ENCODE data around the gene EFCAB6.

The EFCAB6 gene

DNA sequence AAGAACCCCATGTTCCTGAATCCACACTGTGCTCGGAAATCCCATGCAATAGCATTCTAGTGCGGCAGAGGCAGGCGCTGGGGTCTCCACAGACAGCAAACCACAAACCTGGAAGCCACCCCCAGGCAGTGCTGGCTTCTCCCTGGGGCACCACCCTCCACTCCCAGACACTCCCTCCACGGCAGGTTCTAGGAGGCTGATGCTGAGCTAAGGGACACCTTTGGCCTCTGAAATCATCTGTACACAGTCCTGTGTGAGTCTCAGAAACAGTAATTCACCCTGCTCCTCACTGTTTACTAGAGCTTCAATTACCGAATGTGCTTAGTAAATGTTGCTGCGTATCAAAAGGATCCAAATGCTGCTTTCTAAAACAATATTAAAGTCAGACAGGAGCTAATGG lies 129.3 kb downstream of the EFCAB6 start:
- Histone ChIP-seq H3K4me3 (ENCODE audit: low read depth, low read length) (no peak overlapping the region), H2AFZ (ENCODE audit: insufficient read depth, low read length, poor library complexity) (no peak overlapping the region), H3K18ac (ENCODE audit: low read length) (no peak overlapping the region), H3K9me3 (ENCODE audit: insufficient read depth, low read depth, low read length) (no peaks in the 10 kb centered on the region), H3K23ac (ENCODE audit: low read length) (no peak overlapping the region), H3K4me2 (ENCODE audit: low read length) (no peak overlapping the region), H3K79me1 (ENCODE audit: low read length) (no peaks in the 10 kb centered on the region), H3K4me1 (ENCODE audit: control insufficient read depth in 1 of 2, insufficient read depth in 2 of 2, low read length in 2 of 2) (no peaks in the 10 kb centered on the region), H4K91ac (ENCODE audit: low read depth, low read length) (no peak overlapping the region), H2AK5ac (ENCODE audit: low read length) (no peak overlapping the region), H3K9ac (ENCODE audit: low read length) (no peak overlapping the region), H2BK120ac (ENCODE audit: insufficient read depth, low read length, poor library complexity) (no peak overlapping the region), H3K27me3 (ENCODE audit: insufficient read depth, low read length) (no peaks in the 10 kb centered on the region), H4K12ac (ENCODE audit: low read depth, low read length) (no peak overlapping the region), H3K14ac (ENCODE audit: low read length) (no peak overlapping the region), H2BK5ac (ENCODE audit: low read depth, low read length, poor library complexity) (no peak overlapping the region), H2BK12ac (ENCODE audit: low read length) (no peak overlapping the region), H3K4ac (ENCODE audit: low read depth, low read length) (no peak overlapping the region), H4K8ac (ENCODE audit: low read depth, low read length) (no peak overlapping the region), H3K36me3 (ENCODE audit: control insufficient read depth in 1 of 2, insufficient read depth in 2 of 2, low read length in 2 of 2) (no peaks in the 10 kb centered on the region), H3K79me2 (ENCODE audit: control insufficient read depth, insufficient read depth, low read length, poor library complexity) (no peaks in the 10 kb centered on the region), H3K27ac (ENCODE audit: low read depth, low read length) (no peak overlapping the region)
- WGBS (ENCODE audit: extremely low coverage, insufficient coverage, insufficient read length) = no CpG with 5 or more reads among the region's 6 CpGs
- DNase-seq = no peak

DNA sequence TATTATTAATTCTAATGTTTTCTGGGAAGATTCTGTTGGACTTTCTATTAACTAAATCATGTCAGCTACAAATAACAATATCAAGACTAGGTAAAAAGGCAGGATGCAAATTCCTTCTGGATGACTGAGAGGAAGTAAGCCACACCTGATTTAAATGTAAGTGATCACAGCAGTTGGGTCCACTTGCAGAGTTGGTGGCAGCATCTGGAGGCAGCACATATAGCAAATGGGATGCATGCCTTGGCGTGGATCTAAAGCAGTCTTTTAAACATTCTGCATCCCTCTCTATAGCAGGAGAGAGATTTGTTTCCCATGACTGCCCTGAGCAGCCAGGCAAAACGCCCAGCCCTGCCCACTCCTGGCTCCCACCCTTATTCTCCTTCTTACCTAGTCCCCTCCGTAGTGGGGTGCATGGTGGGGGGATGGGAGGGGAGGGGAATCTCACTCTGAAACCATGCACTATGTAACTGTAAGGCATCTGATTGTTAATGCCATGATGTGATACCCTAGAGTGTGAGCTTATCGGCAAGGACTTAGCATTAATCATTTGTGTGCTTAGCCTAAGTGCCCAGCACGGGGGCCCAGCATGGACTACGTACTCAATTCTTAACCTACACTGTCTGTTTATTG lies 130.3 kb downstream of the EFCAB6 start:
- Histone ChIP-seq H2BK12ac (ENCODE audit: low read length) (no peak overlapping the region), H3K4ac (ENCODE audit: low read depth, low read length) (no peak overlapping the region), H2AFZ (ENCODE audit: insufficient read depth, low read length, poor library complexity) (no peak overlapping the region), H3K23ac (ENCODE audit: low read length) (no peak overlapping the region), H3K36me3 (ENCODE audit: control insufficient read depth in 1 of 2, insufficient read depth in 2 of 2, low read length in 2 of 2) (no peaks in the 10 kb centered on the region), H3K79me2 (ENCODE audit: control insufficient read depth, insufficient read depth, low read length, poor library complexity) (no peaks in the 10 kb centered on the region), H3K4me2 (ENCODE audit: low read length) (no peak overlapping the region), H3K14ac (ENCODE audit: low read length) (no peak overlapping the region), H3K4me3 (ENCODE audit: low read depth, low read length) (no peak overlapping the region), H3K9me3 (ENCODE audit: insufficient read depth, low read depth, low read length) (no peaks in the 10 kb centered on the region), H3K4me1 (ENCODE audit: control insufficient read depth in 1 of 2, insufficient read depth in 2 of 2, low read length in 2 of 2) (no peaks in the 10 kb centered on the region), H4K12ac (ENCODE audit: low read depth, low read length) (no peak overlapping the region), H3K18ac (ENCODE audit: low read length) (no peak overlapping the region), H4K8ac (ENCODE audit: low read depth, low read length) (no peak overlapping the region), H3K27ac (ENCODE audit: low read depth, low read length) (no peak overlapping the region), H2AK5ac (ENCODE audit: low read length) (no peak overlapping the region), H3K79me1 (ENCODE audit: low read length) (no peaks in the 10 kb centered on the region), H3K9ac (ENCODE audit: low read length) (no peak overlapping the region), H4K91ac (ENCODE audit: low read depth, low read length) (no peak overlapping the region), H2BK120ac (ENCODE audit: insufficient read depth, low read length, poor library complexity) (no peak overlapping the region), H2BK5ac (ENCODE audit: low read depth, low read length, poor library complexity) (no peak overlapping the region), H3K27me3 (ENCODE audit: insufficient read depth, low read length) (no peaks in the 10 kb centered on the region)
- DNase-seq = no peak
- WGBS (ENCODE audit: extremely low coverage, insufficient coverage, insufficient read length) = no CpG with 5 or more reads among the region's 6 CpGs

DNA sequence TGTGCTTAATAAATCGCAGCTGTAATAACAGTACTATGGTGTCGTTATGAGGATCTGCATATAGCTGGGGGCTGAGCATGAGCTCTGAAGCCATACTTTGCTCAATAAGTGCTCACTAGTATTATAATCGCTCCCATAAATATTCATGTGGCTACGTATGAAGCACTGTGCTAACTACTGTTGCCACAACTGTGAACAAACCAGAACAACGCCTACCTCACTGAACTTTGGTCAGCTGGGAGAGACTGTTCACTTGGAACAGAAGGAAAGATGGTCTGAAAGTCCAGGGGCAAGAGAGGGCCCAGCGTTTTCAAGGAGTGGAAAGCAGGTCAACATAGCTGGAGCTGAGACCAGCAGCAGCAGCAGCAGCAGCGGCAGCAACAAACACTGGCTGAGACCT lies 141.6 kb downstream of the EFCAB6 start:
- Histone ChIP-seq H2AFZ (ENCODE audit: insufficient read depth, low read length, poor library complexity) (no peak overlapping the region), H2BK120ac (ENCODE audit: insufficient read depth, low read length, poor library complexity) (no peak overlapping the region)
- no peak for DNase-seq

DNA sequence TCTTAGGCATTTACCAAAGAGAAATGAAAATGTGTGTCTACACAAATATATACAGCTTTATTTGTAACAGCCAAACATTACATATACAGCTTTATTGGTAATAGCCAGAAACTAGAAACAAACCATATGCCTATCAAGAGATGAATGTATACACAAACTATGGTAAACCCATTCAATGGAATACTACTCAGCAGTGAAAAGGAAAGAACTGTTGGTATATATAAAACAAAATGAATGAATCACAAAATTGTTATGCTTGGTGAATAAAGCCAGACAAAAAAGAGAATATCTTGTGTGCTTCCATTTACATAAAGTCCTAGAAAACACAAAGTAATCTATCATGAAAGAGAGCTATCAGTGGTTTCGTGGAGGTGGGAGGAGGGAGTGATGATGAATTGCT lies 142.9 kb downstream of the EFCAB6 start:
- H3K4me2 ChIP-seq (ENCODE audit: low read length) = no peak overlapping the region
- H3K4me1 ChIP-seq (ENCODE audit: control insufficient read depth in 1 of 2, insufficient read depth in 2 of 2, low read length in 2 of 2) = no peaks in the 10 kb centered on the region
- H2BK120ac ChIP-seq (ENCODE audit: insufficient read depth, low read length, poor library complexity) = no peak overlapping the region
- H4K8ac ChIP-seq (ENCODE audit: low read depth, low read length) = no peak overlapping the region
- H3K9ac ChIP-seq (ENCODE audit: low read length) = no peak overlapping the region
- H2AFZ ChIP-seq (ENCODE audit: insufficient read depth, low read length, poor library complexity) = no peak overlapping the region
- H3K27ac ChIP-seq (ENCODE audit: low read depth, low read length) = no peak overlapping the region
- no peaks in the 10 kb centered on the region for H3K79me1 ChIP-seq (ENCODE audit: low read length)
- no peak for DNase-seq
- WGBS (ENCODE audit: extremely low coverage, insufficient coverage, insufficient read length) = no CpG with 5 or more reads among the region's 1 CpG
- H3K18ac ChIP-seq (ENCODE audit: low read length) = no peak overlapping the region
- H3K14ac ChIP-seq (ENCODE audit: low read length) = no peak overlapping the region
- H4K12ac ChIP-seq (ENCODE audit: low read depth, low read length) = no peak overlapping the region
- no peak overlapping the region for H4K91ac ChIP-seq (ENCODE audit: low read depth, low read length)
- no peak overlapping the region for H2BK12ac ChIP-seq (ENCODE audit: low read length)
- no peak overlapping the region for H3K4me3 ChIP-seq (ENCODE audit: low read depth, low read length)
- H3K9me3 ChIP-seq (ENCODE audit: insufficient read depth, low read depth, low read length) = no peaks in the 10 kb centered on the region
- H3K23ac ChIP-seq (ENCODE audit: low read length) = no peak overlapping the region
- H3K36me3 ChIP-seq (ENCODE audit: control insufficient read depth in 1 of 2, insufficient read depth in 2 of 2, low read length in 2 of 2) = no peaks in the 10 kb centered on the region
- no peaks in the 10 kb centered on the region for H3K27me3 ChIP-seq (ENCODE audit: insufficient read depth, low read length)
- no peaks in the 10 kb centered on the region for H3K79me2 ChIP-seq (ENCODE audit: control insufficient read depth, insufficient read depth, low read length, poor library complexity)
- no peak overlapping the region for H2BK5ac ChIP-seq (ENCODE audit: low read depth, low read length, poor library complexity)
- no peak overlapping the region for H3K4ac ChIP-seq (ENCODE audit: low read depth, low read length)
- H2AK5ac ChIP-seq (ENCODE audit: low read length) = no peak overlapping the region

More for the DNA sequence above, 141.6 kb downstream of the EFCAB6 start:
- H3K79me2 ChIP-seq (ENCODE audit: control insufficient read depth, insufficient read depth, low read length, poor library complexity) = no peaks in the 10 kb centered on the region
- no CpG with 5 or more reads among the region's 7 CpGs for WGBS (ENCODE audit: extremely low coverage, insufficient coverage, insufficient read length)
- no peaks in the 10 kb centered on the region for H3K4me1 ChIP-seq (ENCODE audit: control insufficient read depth in 1 of 2, insufficient read depth in 2 of 2, low read length in 2 of 2)
- no peaks in the 10 kb centered on the region for H3K27me3 ChIP-seq (ENCODE audit: insufficient read depth, low read length)
- H3K4me3 ChIP-seq (ENCODE audit: low read depth, low read length) = no peak overlapping the region
- no peak overlapping the region for H3K14ac ChIP-seq (ENCODE audit: low read length)
- no peak overlapping the region for H4K91ac ChIP-seq (ENCODE audit: low read depth, low read length)
- no peaks in the 10 kb centered on the region for H3K79me1 ChIP-seq (ENCODE audit: low read length)
- no peak overlapping the region for H3K9ac ChIP-seq (ENCODE audit: low read length)
- no peak overlapping the region for H4K8ac ChIP-seq (ENCODE audit: low read depth, low read length)
- no peak overlapping the region for H3K18ac ChIP-seq (ENCODE audit: low read length)
- H3K36me3 ChIP-seq (ENCODE audit: control insufficient read depth in 1 of 2, insufficient read depth in 2 of 2, low read length in 2 of 2) = no peaks in the 10 kb centered on the region
- no peak overlapping the region for H4K12ac ChIP-seq (ENCODE audit: low read depth, low read length)
- H2AK5ac ChIP-seq (ENCODE audit: low read length) = no peak overlapping the region
- H3K4ac ChIP-seq (ENCODE audit: low read depth, low read length) = no peak overlapping the region
- H3K9me3 ChIP-seq (ENCODE audit: insufficient read depth, low read depth, low read length) = no peaks in the 10 kb centered on the region
- H2BK12ac ChIP-seq (ENCODE audit: low read length) = no peak overlapping the region
- no peak overlapping the region for H3K23ac ChIP-seq (ENCODE audit: low read length)
- H3K4me2 ChIP-seq (ENCODE audit: low read length) = no peak overlapping the region
- H3K27ac ChIP-seq (ENCODE audit: low read depth, low read length) = no peak overlapping the region
- no peak overlapping the region for H2BK5ac ChIP-seq (ENCODE audit: low read depth, low read length, poor library complexity)
